Liver (tissue), 9 donors: ENCODE results near the gene CST8. TPM values are rescaled to one million over a fixed set of nuclear protein-coding genes. Genes with fewer than 3 reads are reported as not detected.
A peak's percentile ranks its signal among the peaks of the same experiment; 100 is the strongest.

ENCODE experiments used
- DNase-seq: peaks from one replicate; pipeline ENCODE4 v3.0.0-alpha.2; 2017; ENCODE audit warnings: low spot score
- H3K27ac ChIP-seq, 2 donors: one replicate each; pipeline ENCODE4 v1.7.0; 2013; ENCODE audit warnings: inconsistent platforms in 2 of 2, low read length in 2 of 2, control low read depth in 1 of 2, low read depth in 1 of 2, mild to moderate bottlenecking in 1 of 2
- H3K27me3 ChIP-seq, 4 donors: one replicate each; pipeline versions ENCODE4 v1.6.1 to v1.7.0; 2013; ENCODE audit warnings: low read length in 3 of 4, inconsistent platforms in 1 of 4, mild to moderate bottlenecking in 1 of 4, moderate library complexity in 1 of 4; ENCODE audit not compliant: control insufficient read depth in 4 of 4, insufficient read depth in 4 of 4
- H3K36me3 ChIP-seq, 4 donors: one replicate each; pipeline versions ENCODE4 v1.6.1 to v1.7.0; 2013; ENCODE audit warnings: low read length in 3 of 4, mild to moderate bottlenecking in 3 of 4, low read depth in 1 of 4, moderate library complexity in 1 of 4; ENCODE audit not compliant: control insufficient read depth in 4 of 4, insufficient read depth in 3 of 4
- H3K4me1 ChIP-seq, 4 donors: one replicate each; pipeline versions ENCODE4 v1.6.1 to v1.7.0; 2013; ENCODE audit warnings: low read length in 3 of 4, mild to moderate bottlenecking in 3 of 4, moderate library complexity in 1 of 4; ENCODE audit not compliant: control insufficient read depth in 4 of 4, insufficient read depth in 4 of 4
- H3K4me3 ChIP-seq, 3 donors: one replicate each; pipeline versions ENCODE4 v1.6.1 to v1.7.0; 2013; ENCODE audit warnings: low read length in 3 of 3, control low read depth in 1 of 3, low read depth in 1 of 3, mild to moderate bottlenecking in 1 of 3
- H3K9ac ChIP-seq, 2 donors: one replicate each; pipeline ENCODE4 v1.7.0; 2013; ENCODE audit warnings: low read length in 2 of 2, mild to moderate bottlenecking in 2 of 2, moderate library complexity in 2 of 2, control low read depth in 1 of 2, low read depth in 1 of 2
- H3K9me3 ChIP-seq, 4 donors: one replicate each; pipeline versions ENCODE4 v1.6.1 to v1.7.0; 2013; ENCODE audit warnings: low read length in 3 of 4; ENCODE audit not compliant: control insufficient read depth in 4 of 4
- ATF3 ChIP-seq: IDR thresholded peaks from 2 replicates; pipeline ENCODE4 v1.6.1; 2016; ENCODE audit warnings: antibody characterized with exemption
- CTCF ChIP-seq: fragments of 150-350 bp; IDR thresholded peaks from 2 replicates; pipeline ENCODE4 v1.5.1; 2017; ENCODE audit warnings: improper control_type of control experiment, low read depth, low read length; ENCODE audit not compliant: missing input control
- EGR1 ChIP-seq, 2 donors: IDR thresholded peaks; 2 replicates each; pipeline ENCODE4 v1.6.1; 2016 to 2018; ENCODE audit warnings: antibody characterized with exemption in 2 of 2, low read depth in 2 of 2
- FOXA1 ChIP-seq: IDR thresholded peaks from 2 replicates; pipeline ENCODE4 v1.6.1; 2016; ENCODE audit warnings: antibody characterized with exemption
- FOXA2 ChIP-seq: IDR thresholded peaks from 2 replicates; pipeline ENCODE4 v1.6.1; 2016; ENCODE audit warnings: antibody characterized with exemption
- HNF4A ChIP-seq, 2 donors: conservative IDR thresholded peaks; 2 replicates each; pipeline ENCODE4 v1.6.1; 2016; ENCODE audit warnings: antibody characterized with exemption in 2 of 2, mild to moderate bottlenecking in 2 of 2
- JUND ChIP-seq, 2 donors: IDR thresholded peaks; 2 replicates each; pipeline ENCODE4 v1.6.1; 2016; ENCODE audit warnings: antibody characterized with exemption in 2 of 2
- MAX ChIP-seq: IDR thresholded peaks from 2 replicates; pipeline ENCODE4 v1.6.1; 2016; ENCODE audit warnings: antibody characterized with exemption
- NR2F2 ChIP-seq: IDR thresholded peaks from 2 replicates; pipeline ENCODE4 v1.6.1; 2016; ENCODE audit warnings: antibody characterized with exemption
- RAD21 ChIP-seq, 2 donors: IDR thresholded peaks; 2 replicates each; pipeline ENCODE4 v1.6.1; 2016; ENCODE audit warnings: antibody characterized with exemption in 2 of 2, mild to moderate bottlenecking in 2 of 2
- REST ChIP-seq: IDR thresholded peaks from 2 replicates; pipeline ENCODE4 v1.6.1; 2016; ENCODE audit warnings: antibody characterized with exemption, mild to moderate bottlenecking
- RXRA ChIP-seq, 2 donors: IDR thresholded peaks; 2 replicates each; pipeline ENCODE4 v1.6.1; 2017 to 2018; ENCODE audit warnings: antibody characterized with exemption in 2 of 2, mild to moderate bottlenecking in 1 of 2
- SP1 ChIP-seq: IDR thresholded peaks from 2 replicates; pipeline ENCODE4 v1.6.1; 2018; ENCODE audit warnings: antibody characterized with exemption, mild to moderate bottlenecking
- TAF1 ChIP-seq: conservative IDR thresholded peaks from 2 replicates; pipeline ENCODE4 v1.6.1; 2016; ENCODE audit warnings: antibody characterized with exemption, mild to moderate bottlenecking
- YY1 ChIP-seq: IDR thresholded peaks from 2 replicates; pipeline ENCODE4 v1.6.1; 2016; ENCODE audit warnings: antibody characterized with exemption, mild to moderate bottlenecking
- ZBTB33 ChIP-seq: IDR thresholded peaks from 2 replicates; pipeline ENCODE4 v1.6.1; 2016; ENCODE audit warnings: antibody characterized with exemption
- WGBS: extraction: QIAGEN DNeasy Blood & Tissue Kit; methylation state at CpG from one replicate; pipeline ENCODE4 v1.1.7; 2013; 5-methylcytosine and 5-hydroxymethylcytosine counted together
- polyA plus RNA-seq, 2 donors: library from polyadenylated mRNA; stranded (reverse) in 1 of 2; unstranded in 1 of 2; fragments of 200-250 nt in 1 of 2; fragments of >200 nt in 1 of 2; fragmentation: Nextera tagmentation in 1 of 2; extraction: Ambion mirVana in 1 of 2; gene quantifications; one replicate each; pipeline versions ENCODE4 v1.2.1 to v1.2.3, GENCODE V29; 2013 to 2015
- total RNA-seq, 2 donors: library from RNA; depleted of rRNA; stranded (reverse); fragments of >200 nt; gene quantifications; one replicate each; pipeline ENCODE4 v1.2.3, GENCODE V29; 2014
- donor health status: healthy.
- donor health status: healthy.
- donor health status: healthy.
- donor health status: healthy.
- donor health status: healthy.

The CST8 gene
- not detected for total RNA-seq
- polyA plus RNA-seq = not detected

GRCh38 chr20:23490817-23491216, at the start of gene CST8:
Gene CST8 (plus strand): TSS chr20:23491117. CDS start chr20:23491668, 551 bp downstream.
- Histone ChIP-seq H3K9ac (no peak within 1 kb of the TSS), H3K27ac (no peak within 1 kb of the TSS), H3K4me3 (no peak within 1 kb of the TSS), H3K4me1 (no peaks in the 10 kb centered on the region), H3K9me3 (peaks cover 0 to 4% (median 1%) of the 10 kb centered on the region in 4 donors), H3K36me3 (no peaks in the 10 kb centered on the region), H3K27me3 (no peaks in the 10 kb centered on the region)
- 85% methylated on average over 5 of the region's 5 CpGs for WGBS
- TF ChIP-seq SP1 = no peak
- no peak for TF ChIP-seq ZBTB33
- no peak for TF ChIP-seq EGR1 (IDR thresholded peaks at IDR 0.05; ENCODE audit: low read depth in 2 of 2)
- no peak for TF ChIP-seq REST
- no peak for TF ChIP-seq FOXA2
- no peak for TF ChIP-seq HNF4A (conservative IDR thresholded peaks at IDR 0.05)
- TF ChIP-seq MAX = no peak
- no peak for TF ChIP-seq NR2F2
- TF ChIP-seq TAF1 = no peak
- TF ChIP-seq JUND (IDR thresholded peaks at IDR 0.05) = no peak
- no peak for TF ChIP-seq YY1
- no peak for TF ChIP-seq CTCF
- TF ChIP-seq RXRA (IDR thresholded peaks at IDR 0.05) = no peak
- TF ChIP-seq RAD21 (IDR thresholded peaks at IDR 0.05) = no peak
- no peak for TF ChIP-seq FOXA1
- no peak for DNase-seq

GRCh38 chr20:23441850-23442313, 49.0 kb upstream of the CST8 start:
- no peaks in the 10 kb centered on the region for H3K36me3 ChIP-seq
- H3K27me3 ChIP-seq = no peaks in the 10 kb centered on the region
- no peak overlapping the region for H3K4me3 ChIP-seq
- no peak overlapping the region for H3K9ac ChIP-seq
- peaks cover 0 to under 1% (median under 1%) of the 10 kb centered on the region in 4 donors for H3K4me1 ChIP-seq
- TF ChIP-seq EGR1 (IDR thresholded peaks at IDR 0.05; ENCODE audit: low read depth in 2 of 2) (no peak), YY1 (no peak), HNF4A (conservative IDR thresholded peaks at IDR 0.05) (no peak), RAD21 (IDR thresholded peaks at IDR 0.05) (peak; percentile 77 to 84), RXRA (IDR thresholded peaks at IDR 0.05) (no peak), JUND (IDR thresholded peaks at IDR 0.05) (no peak), FOXA2 (no peak), REST (no peak), ATF3 (no peak), SP1 (no peak), FOXA1 (no peak), CTCF (peak; percentile 87)
- WGBS = 15% methylated on average over 8 of the region's 8 CpGs
- no peaks in the 10 kb centered on the region for H3K9me3 ChIP-seq
- peak; percentile 60 for DNase-seq
- H3K27ac ChIP-seq = no peak overlapping the region
